ENCODE measurements around the gene COPZ2.

The COPZ2 gene

GRCh38 chr17:48066656-48067055 is 29.1 kb upstream of the COPZ2 start:
- H2AFZ ChIP-seq (ENCODE audit: low read length) = no peak overlapping the region
- no peak overlapping the region for H3K9ac ChIP-seq (ENCODE audit: low read depth, low read length, poor library complexity, severe bottlenecking)
- no peaks in the 10 kb centered on the region for H3K4me1 ChIP-seq (ENCODE audit: insufficient read depth, low read length, poor library complexity, severe bottlenecking)
- peaks cover 83% of the 10 kb centered on the region; the same call in 1 of the 2 replicates for H3K36me3 ChIP-seq (ENCODE audit: insufficient read depth, low read length)
- no peak overlapping the region for H3K4me2 ChIP-seq (ENCODE audit: low read depth, low read length, poor library complexity, severe bottlenecking)
- no peaks in the 10 kb centered on the region for H3K27me3 ChIP-seq (ENCODE audit: insufficient read depth, low read length, poor library complexity, severe bottlenecking)
- H3K9me2 ChIP-seq (replicated peaks; ENCODE audit: low read depth, low read length) = no peaks in the 10 kb centered on the region
- H3F3A ChIP-seq (ENCODE audit: low read depth) = 0 out of 2 replicates have a peak, but pooled peaks cover 2% of the 10 kb centered on the region
- no peak overlapping the region for H3K4me3 ChIP-seq (ENCODE audit: low read length, poor library complexity, severe bottlenecking)
- no peak for TF ChIP-seq CTCF (conservative IDR thresholded peaks at IDR 0.05; ENCODE audit: low read length)
- no peak for TF ChIP-seq EZH2phosphoT487 (IDR thresholded peaks at IDR 0.05; ENCODE audit: borderline replicate concordance)
- H3K79me2 ChIP-seq (ENCODE audit: insufficient read depth, low read length) = no peaks in the 10 kb centered on the region
- H3K9me3 ChIP-seq (ENCODE audit: insufficient read depth, low read depth, low read length) = no peaks in the 10 kb centered on the region
- H4K20me1 ChIP-seq (ENCODE audit: insufficient read depth, low read length, poor library complexity, severe bottlenecking) = no peaks in the 10 kb centered on the region

GRCh38 chr17:48066192-48066591 is 28.6 kb upstream of the COPZ2 start:
- no peak overlapping the region for H3K4me3 ChIP-seq (ENCODE audit: low read length, poor library complexity, severe bottlenecking)
- H3K9me3 ChIP-seq (ENCODE audit: insufficient read depth, low read depth, low read length) = no peaks in the 10 kb centered on the region
- peaks cover 82% of the 10 kb centered on the region; the same call in 1 of the 2 replicates for H3K36me3 ChIP-seq (ENCODE audit: insufficient read depth, low read length)
- no peaks in the 10 kb centered on the region for H3K79me2 ChIP-seq (ENCODE audit: insufficient read depth, low read length)
- no peaks in the 10 kb centered on the region for H3K4me1 ChIP-seq (ENCODE audit: insufficient read depth, low read length, poor library complexity, severe bottlenecking)
- H3K27me3 ChIP-seq (ENCODE audit: insufficient read depth, low read length, poor library complexity, severe bottlenecking) = no peaks in the 10 kb centered on the region
- TF ChIP-seq EZH2phosphoT487 (IDR thresholded peaks at IDR 0.05; ENCODE audit: borderline replicate concordance) (no peak), CTCF (conservative IDR thresholded peaks at IDR 0.05; ENCODE audit: low read length) (no peak)
- no peaks in the 10 kb centered on the region for H3K9me2 ChIP-seq (replicated peaks; ENCODE audit: low read depth, low read length)
- no peaks in the 10 kb centered on the region for H4K20me1 ChIP-seq (ENCODE audit: insufficient read depth, low read length, poor library complexity, severe bottlenecking)
- 0 out of 2 replicates have a peak, but pooled peaks cover 2% of the 10 kb centered on the region for H3F3A ChIP-seq (ENCODE audit: low read depth)
- no peak overlapping the region for H2AFZ ChIP-seq (ENCODE audit: low read length)
- H3K9ac ChIP-seq (ENCODE audit: low read depth, low read length, poor library complexity, severe bottlenecking) = no peak overlapping the region
- no peak overlapping the region for H3K4me2 ChIP-seq (ENCODE audit: low read depth, low read length, poor library complexity, severe bottlenecking)

GRCh38 chr17:48064638-48065037 is 27.0 kb upstream of the COPZ2 start:
- Histone ChIP-seq H4K20me1 (ENCODE audit: insufficient read depth, low read length, poor library complexity, severe bottlenecking) (peaks cover 6% of the 10 kb centered on the region), H3K36me3 (ENCODE audit: insufficient read depth, low read length) (peaks cover 80% of the 10 kb centered on the region; the same call in 1 of the 2 replicates), H3K4me2 (ENCODE audit: low read depth, low read length, poor library complexity, severe bottlenecking) (no peak overlapping the region), H3K9ac (ENCODE audit: low read depth, low read length, poor library complexity, severe bottlenecking) (no peak overlapping the region), H3K4me1 (ENCODE audit: insufficient read depth, low read length, poor library complexity, severe bottlenecking) (no peaks in the 10 kb centered on the region), H3K27me3 (ENCODE audit: insufficient read depth, low read length, poor library complexity, severe bottlenecking) (no peaks in the 10 kb centered on the region), H3K9me2 (replicated peaks; ENCODE audit: low read depth, low read length) (no peaks in the 10 kb centered on the region), H3K79me2 (ENCODE audit: insufficient read depth, low read length) (peaks cover 2% of the 10 kb centered on the region; the same call in 1 of the 2 replicates), H3K4me3 (ENCODE audit: low read length, poor library complexity, severe bottlenecking) (no peak overlapping the region), H3F3A (ENCODE audit: low read depth) (0 out of 2 replicates have a peak, but pooled peaks cover 1% of the 10 kb centered on the region), H3K9me3 (ENCODE audit: insufficient read depth, low read depth, low read length) (no peaks in the 10 kb centered on the region), H2AFZ (ENCODE audit: low read length) (no peak overlapping the region)
- TF ChIP-seq CTCF (conservative IDR thresholded peaks at IDR 0.05; ENCODE audit: low read length) (no peak), EZH2phosphoT487 (IDR thresholded peaks at IDR 0.05; ENCODE audit: borderline replicate concordance) (no peak)

All from Loucy (cell line).